ENCODE measurements around the gene NTM. TPM values are rescaled to one million over a fixed set of nuclear protein-coding genes. Genes with fewer than 3 reads are reported as not detected.

The NTM gene
- polyA plus RNA-seq, 1 donor from 2014 or later, result 39.4 TPM

DNA sequence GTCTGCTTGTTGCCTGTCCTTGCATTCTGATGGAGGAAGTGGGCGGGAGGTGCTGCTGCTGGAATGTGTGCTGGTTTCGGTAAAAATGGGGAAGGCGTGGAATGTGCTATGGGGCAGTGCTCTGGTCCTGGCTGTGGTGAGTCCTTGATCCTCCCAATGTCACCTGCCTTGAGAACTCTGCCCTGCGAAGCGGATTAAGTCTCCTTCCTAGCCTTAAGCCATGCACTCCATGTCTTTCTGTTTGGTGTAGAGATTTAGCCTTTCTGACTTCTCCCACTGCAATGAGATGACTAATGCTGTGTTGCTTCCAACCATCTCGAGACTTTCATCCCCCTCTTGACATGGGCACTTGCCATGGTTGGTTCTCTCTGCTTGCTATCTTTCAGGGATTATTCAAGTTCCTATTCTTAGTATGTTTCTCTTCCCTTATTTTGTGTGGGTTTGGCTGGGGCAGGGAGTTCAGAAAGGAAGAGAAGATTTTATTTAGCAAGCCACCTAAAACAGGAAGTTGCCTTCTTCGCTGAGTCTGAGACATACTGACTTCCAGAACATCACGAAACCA is 687.9 kb downstream of the NTM start:
- Histone ChIP-seq H3K4me3 (ENCODE audit: low read length) (no peak overlapping the region), H3K4me2 (ENCODE audit: low read length) (no peak overlapping the region), H3K79me2 (replicated peaks; ENCODE audit: insufficient read depth, low read length) (no peaks in the 10 kb centered on the region), H4K20me1 (ENCODE audit: insufficient read depth) (no peaks in the 10 kb centered on the region), H3K27me3 (ENCODE audit: insufficient read depth, low read depth, low read length) (no peaks in the 10 kb centered on the region), H3K9me2 (ENCODE audit: insufficient read depth, low read length) (no peaks in the 10 kb centered on the region), H3F3A (ENCODE audit: insufficient read depth, low read length, poor library complexity, severe bottlenecking) (no peaks in the 10 kb centered on the region), H2AFZ (ENCODE audit: low read depth, low read length) (no peak overlapping the region), H3K36me3 (ENCODE audit: insufficient read depth, low read length) (no peaks in the 10 kb centered on the region), H3K9me3 (ENCODE audit: low read length) (no peaks in the 10 kb centered on the region), H3K9ac (ENCODE audit: low read length) (no peak overlapping the region), H3K27ac (ENCODE audit: low read length) (no peak overlapping the region)
- no peak for TF ChIP-seq TAF1 (IDR thresholded peaks at IDR 0.05; ENCODE audit: low read depth)
- no peak for TF ChIP-seq MXI1 (conservative IDR thresholded peaks at IDR 0.05; ENCODE audit: poor library complexity, severe bottlenecking)
- no peak for TF ChIP-seq RAD21 (conservative IDR thresholded peaks at IDR 0.05)

GRCh38 chr11:132060567-132060966 is 690.2 kb downstream of the NTM start:
- H3K9me2 ChIP-seq (ENCODE audit: insufficient read depth, low read length), result no peaks in the 10 kb centered on the region
- H3K79me2 ChIP-seq (replicated peaks; ENCODE audit: insufficient read depth, low read length), result no peaks in the 10 kb centered on the region
- H3K4me2 ChIP-seq (ENCODE audit: low read length), result no peak overlapping the region
- no peaks in the 10 kb centered on the region for H3K36me3 ChIP-seq (ENCODE audit: insufficient read depth, low read length)
- H3K9ac ChIP-seq (ENCODE audit: low read length), result no peak overlapping the region
- no peak for TF ChIP-seq EP300 (conservative IDR thresholded peaks at IDR 0.05; ENCODE audit: poor library complexity, severe bottlenecking)
- TF ChIP-seq SMC3 (conservative IDR thresholded peaks at IDR 0.05; ENCODE audit: poor library complexity), result no peak
- TF ChIP-seq REST (IDR thresholded peaks at IDR 0.05; ENCODE audit: borderline replicate concordance), result no peak
- no peak for TF ChIP-seq CTCF (IDR thresholded peaks at IDR 0.05; ENCODE audit: poor library complexity, severe bottlenecking)
- TF ChIP-seq EZH2 (IDR thresholded peaks at IDR 0.05; ENCODE audit: borderline replicate concordance, insufficient read depth, low read length, poor library complexity, severe bottlenecking), result no peak
- no peak for TF ChIP-seq RAD21 (conservative IDR thresholded peaks at IDR 0.05)
- TF ChIP-seq TAF1 (IDR thresholded peaks at IDR 0.05; ENCODE audit: low read depth), result no peak
- TF ChIP-seq MXI1 (conservative IDR thresholded peaks at IDR 0.05; ENCODE audit: poor library complexity, severe bottlenecking), result no peak
- no peak for TF ChIP-seq POLR2AphosphoS5 (IDR thresholded peaks at IDR 0.05)
- no peak overlapping the region for H2AFZ ChIP-seq (ENCODE audit: low read depth, low read length)
- no peaks in the 10 kb centered on the region for H4K20me1 ChIP-seq (ENCODE audit: insufficient read depth)
- no peaks in the 10 kb centered on the region for H3K9me3 ChIP-seq (ENCODE audit: low read length)
- no peak overlapping the region for H3K27ac ChIP-seq (ENCODE audit: low read length)
- H3K27me3 ChIP-seq (ENCODE audit: insufficient read depth, low read depth, low read length), result no peaks in the 10 kb centered on the region
- H3F3A ChIP-seq (ENCODE audit: insufficient read depth, low read length, poor library complexity, severe bottlenecking), result no peaks in the 10 kb centered on the region
- no peak overlapping the region for H3K4me3 ChIP-seq (ENCODE audit: low read length)

Data from neural cell (in vitro differentiated cells).